Fibroblast of skin of right quadriceps (primary cell): ENCODE results near the gene FADS3.

Experiments
- DNase-seq: peaks from one replicate; pipeline ENCODE4 v3.0.0-alpha.2; 2013

Gene FADS3

GRCh38 chr11:61874377-61874809, 17.0 kb downstream of the FADS3 start:
- DNase-seq, result no peak

DNA sequence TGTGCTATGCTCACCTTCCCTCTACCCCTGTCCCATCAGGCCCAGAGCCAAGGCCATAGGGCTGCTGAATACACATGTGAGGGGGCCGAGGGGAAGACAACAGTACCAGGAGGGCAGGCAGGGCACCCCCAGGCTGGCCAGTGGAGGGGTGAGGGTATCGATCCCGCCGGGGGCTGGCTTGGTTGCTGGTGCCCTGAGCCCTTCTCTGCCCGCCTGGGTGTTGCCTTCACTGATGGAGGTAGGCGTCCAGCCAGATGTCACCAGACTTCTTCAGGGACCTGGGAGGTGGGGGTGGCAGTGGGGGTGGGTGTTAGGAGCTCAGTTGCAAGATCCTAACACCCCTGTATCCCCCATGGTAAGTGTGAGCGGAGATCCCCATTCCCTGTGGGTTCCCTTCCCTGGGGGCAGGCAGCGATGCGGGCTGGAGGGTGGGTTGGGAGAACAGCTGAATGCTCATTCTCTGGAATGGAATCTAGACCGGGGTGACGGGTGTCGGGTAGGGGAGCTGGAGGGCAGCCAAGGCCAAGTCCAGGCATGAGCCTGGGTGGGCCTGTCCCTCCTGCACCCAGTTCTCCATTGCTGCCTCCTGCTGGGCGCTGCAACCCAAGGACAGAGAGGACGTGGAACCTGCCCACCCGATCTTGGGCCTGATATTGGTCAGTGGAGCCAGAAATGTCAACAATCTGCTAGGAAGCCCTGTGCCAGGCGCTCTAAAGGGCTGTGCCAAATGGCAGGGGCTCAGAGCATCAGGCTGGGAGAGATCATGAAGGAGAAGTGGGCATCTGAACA, 17.6 kb downstream of the FADS3 start:
- no peak for DNase-seq

GRCh38 chr11:61872935-61873565, 18.3 kb downstream of the FADS3 start:
- DNase-seq, result no peak

GRCh38 chr11:61871158-61871597, 20.2 kb downstream of the FADS3 start:
- peak; percentile 74 for DNase-seq

DNA sequence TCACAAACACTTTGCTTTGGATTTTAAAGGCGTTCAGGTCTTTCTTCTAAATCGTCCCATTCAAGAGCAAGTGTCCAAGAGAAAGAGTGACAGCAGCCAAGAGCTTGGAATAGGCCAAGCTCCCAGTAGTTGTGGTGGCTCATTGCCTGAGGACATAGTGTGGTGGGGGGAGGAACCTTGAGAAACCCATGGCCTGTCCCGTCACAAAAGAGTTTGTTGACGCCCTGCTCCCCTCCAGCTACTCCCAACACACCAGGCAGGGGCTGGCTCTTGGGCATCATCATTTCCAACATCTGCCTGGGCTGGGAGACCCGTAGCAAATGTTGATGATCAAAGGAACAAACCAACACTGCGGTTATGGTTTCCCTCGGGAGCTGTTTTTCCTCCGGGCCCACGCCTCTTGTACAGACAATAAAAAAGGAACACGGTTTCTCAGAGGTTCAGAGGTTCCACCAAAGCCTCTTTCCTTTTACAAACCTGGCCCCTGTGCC, 20.8 kb downstream of the FADS3 start:
- peak; percentile 39 for DNase-seq

DNA sequence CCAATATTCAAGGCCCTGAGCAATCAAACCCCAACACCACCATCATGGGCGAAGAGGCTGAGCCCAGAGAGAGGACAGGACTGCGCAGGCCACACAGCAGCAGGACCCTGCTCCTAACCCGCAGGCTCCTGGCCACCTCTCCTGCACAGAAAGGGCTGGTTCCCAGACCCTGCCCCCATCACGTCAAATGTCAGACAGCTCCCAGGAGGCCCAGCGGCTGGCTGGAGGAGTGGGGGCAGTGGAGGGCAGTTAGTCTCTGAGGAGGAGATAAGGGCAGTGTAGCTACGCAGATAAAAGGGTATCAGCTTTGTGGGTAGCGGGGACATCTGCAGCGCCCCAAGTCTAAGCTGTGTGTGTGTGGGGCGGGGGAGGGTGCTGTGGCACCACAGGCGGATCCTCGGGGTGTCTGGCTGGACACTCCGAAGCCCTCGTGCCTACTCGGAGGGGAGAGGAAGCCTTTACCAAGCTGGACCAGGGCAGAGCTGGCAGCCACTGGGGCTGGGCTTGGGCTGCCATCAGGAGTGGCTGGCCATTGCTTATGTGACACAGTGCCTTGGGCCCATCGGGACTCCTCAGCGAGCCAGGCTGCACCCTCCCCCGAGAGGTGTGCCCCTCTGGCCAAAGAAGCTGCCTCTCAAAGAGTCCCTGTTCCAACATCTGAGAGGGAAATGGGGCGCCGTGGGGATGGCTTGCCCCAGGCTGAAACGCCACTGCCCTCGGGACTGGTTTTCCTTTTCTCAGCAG, 21.5 kb downstream of the FADS3 start:
- DNase-seq, result no peak

DNA sequence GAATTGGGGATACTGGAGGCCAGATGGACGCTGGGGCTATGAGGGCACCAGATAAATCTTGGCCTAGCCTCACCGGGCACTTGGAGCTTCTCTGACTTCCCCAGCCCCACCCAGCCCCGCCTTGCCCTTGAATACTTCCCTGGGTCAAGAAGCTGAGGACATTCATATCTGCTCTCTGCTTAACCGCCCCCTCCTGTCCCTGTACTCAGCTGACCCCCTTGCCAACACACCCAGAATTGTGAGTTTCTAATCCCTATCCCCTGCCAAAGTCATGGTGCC, 22.0 kb downstream of the FADS3 start:
- DNase-seq, result no peak

GRCh38 chr11:61868571-61869428, 22.5 kb downstream of the FADS3 start:
- no peak for DNase-seq

- no peak for DNase-seq
Measured at GRCh38 chr11:61866958-61867343, 24.4 kb downstream of the FADS3 start.

DNA sequence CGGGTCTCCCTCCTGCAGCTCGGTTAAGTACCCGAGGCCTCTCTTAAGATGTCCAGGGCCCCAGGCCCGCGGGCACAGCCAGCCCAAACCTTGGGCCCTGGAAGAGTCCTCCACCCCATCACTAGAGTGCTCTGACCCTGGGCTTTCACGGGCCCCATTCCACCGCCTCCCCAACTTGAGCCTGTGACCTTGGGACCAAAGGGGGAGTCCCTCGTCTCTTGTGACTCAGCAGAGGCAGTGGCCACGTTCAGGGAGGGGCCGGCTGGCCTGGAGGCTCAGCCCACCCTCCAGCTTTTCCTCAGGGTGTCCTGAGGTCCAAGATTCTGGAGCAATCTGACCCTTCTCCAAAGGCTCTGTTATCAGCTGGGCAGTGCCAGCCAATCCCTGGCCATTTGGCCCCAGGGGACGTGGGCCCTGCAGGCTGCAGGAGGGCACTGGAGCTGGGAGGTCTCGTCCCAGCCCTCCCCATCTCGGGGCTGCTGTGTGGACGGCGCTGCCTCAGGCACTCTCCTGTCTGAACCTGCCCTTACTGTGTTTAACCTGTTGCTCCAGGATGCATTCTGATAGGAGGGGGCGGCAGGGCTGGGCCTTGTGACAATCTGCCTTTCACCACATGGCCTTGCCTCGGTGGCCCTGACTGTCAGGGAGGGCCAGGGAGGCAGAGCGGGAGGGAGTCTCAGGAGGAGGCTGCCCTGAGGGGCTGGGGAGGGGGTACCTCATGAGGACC, 25.0 kb downstream of the FADS3 start:
- no peak for DNase-seq

DNA sequence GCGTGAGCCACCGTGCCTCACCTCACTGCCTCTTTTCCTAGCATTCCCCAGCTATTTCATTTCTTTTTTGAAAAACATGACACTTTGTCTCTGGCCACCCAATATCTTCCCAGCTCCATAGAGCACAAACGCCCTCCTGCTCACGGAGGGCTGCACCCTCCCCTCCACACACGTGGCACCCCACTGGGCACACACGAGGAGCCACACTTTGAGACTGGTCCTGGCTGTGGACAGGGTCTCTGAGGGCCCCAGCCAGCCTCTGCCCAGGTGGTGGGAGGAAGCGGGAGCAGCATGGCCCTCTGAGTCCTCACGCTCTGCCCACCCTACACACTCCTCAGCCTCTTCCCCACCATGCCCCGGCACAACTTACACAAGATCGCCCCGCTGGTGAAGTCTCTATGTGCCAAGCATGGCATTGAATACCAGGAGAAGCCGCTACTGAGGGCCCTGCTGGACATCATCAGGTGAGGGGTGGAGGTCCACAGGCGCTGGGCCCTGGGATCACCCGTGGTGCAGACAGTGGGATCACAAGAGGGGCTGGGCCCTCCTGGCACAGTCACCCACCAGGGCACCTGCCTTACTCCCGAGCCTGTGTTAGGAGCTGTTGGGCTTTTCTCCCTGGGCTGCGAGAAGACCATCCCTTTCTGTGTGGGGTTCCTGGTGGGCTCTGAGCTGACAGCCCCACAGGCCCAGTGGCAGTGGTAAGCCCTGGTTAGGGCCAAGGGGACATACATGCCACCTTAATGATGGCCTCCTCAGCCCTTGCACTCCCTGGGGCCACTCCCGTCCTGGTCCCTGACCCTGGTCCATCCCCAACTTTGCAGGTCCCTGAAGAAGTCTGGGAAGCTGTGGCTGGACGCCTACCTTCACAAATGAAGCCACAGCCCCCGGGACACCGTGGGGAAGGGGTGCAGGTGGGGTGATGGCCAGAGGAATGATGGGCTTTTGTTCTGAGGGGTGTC, 26.2 kb downstream of the FADS3 start:
- no peak for DNase-seq

- DNase-seq, result no peak
Measured at GRCh38 chr11:61863548-61864081, 27.7 kb downstream of the FADS3 start.

DNA sequence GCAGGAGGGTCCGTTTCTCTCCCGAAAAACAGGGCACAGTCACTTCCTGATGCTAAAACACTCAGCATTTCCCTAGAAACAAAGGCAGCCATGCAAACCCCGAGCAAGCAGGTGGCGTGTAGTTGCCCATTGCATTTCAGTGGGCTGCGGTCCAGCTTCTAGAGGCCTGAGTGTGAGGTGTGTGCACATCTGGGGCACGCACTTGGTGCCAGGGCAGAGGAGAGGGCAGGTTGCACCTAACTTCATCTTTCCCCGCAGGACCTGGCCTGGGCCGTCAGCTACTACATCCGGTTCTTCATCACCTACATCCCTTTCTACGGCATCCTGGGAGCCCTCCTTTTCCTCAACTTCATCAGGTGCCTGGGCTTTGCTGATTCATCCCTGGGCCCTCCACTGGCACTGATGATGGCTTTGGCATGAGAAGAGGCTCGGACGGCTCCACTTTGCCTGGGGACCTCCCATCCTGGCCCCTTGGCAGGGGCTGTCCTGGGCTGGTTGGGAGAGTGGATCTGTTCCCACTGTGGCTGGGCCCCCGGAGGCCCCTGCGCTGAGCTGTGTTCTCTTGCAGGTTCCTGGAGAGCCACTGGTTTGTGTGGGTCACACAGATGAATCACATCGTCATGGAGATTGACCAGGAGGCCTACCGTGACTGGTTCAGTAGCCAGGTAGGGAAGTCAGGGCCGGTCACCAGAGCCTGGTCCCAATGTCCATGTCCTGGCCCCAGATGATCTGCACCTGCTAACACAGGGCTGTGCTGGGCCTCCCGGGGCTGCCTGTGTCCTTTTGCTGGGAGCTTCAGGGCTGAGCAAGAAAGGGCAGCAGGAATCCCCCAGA, 28.4 kb downstream of the FADS3 start:
- DNase-seq, result no peak

GRCh38 chr11:61861634-61862033, 29.7 kb downstream of the FADS3 start:
- DNase-seq, result no peak

DNA sequence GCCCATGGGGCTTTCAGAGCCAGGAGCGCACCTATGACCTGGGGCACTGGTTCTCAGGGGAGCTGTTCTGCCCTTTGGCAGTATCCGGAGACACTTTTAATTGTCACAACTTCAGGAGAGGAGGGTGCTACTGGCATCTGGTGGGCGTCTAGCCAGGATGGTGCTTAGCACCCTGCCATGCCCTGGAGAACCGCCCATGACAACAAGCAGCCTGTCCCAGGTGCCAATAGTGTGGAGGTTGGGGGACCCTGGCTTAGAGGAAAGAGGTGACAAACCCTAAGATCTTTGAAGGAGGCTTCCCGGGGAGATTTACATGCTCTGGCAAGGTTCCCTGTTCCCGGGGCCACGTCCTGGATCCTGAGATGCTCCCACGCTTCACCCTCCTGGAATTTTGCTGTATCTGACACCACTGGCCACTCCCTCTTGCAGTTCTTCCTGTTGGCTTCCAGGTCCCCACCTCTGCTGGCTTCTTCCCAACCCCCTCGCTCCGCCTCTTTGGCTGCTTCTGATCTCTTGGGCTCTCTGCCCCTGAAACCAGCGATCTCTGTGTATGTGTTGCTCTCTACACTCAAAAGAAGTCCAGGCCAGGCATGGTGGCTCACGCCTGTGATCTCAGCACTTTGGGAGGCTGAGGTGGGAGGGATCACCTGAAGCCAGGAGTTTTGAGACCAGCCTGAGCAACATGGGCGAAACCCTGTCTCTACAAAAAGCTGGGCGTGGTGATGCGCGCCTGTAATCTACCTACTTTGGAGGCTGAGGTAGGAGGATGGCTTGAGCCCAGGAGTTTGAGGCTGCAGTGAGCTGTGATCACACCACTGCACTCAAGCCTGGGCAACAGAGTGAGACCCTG, 31.1 kb downstream of the FADS3 start:
- peak; percentile 23 for DNase-seq

- no peak for DNase-seq
Measured at GRCh38 chr11:61855939-61856680, 35.2 kb downstream of the FADS3 start.

- no peak for DNase-seq
Measured at GRCh38 chr11:61854966-61855714, 36.2 kb downstream of the FADS3 start.
